GM12892 (cell line): ENCODE results near the gene FNBP1.

ENCODE experiments used
- POLR2A ChIP-seq: IDR thresholded peaks from 2 replicates; pipeline ENCODE4 v1.6.1; 2011; ENCODE audit warnings: low read depth, low read length, control low read depth
- TAF1 ChIP-seq: IDR thresholded peaks from 2 replicates; pipeline ENCODE4 v1.6.1; 2011; ENCODE audit warnings: low read depth, mild to moderate bottlenecking, control low read depth, low read length, borderline replicate concordance

- TF ChIP-seq POLR2A = no peak
- no peak for TF ChIP-seq TAF1
These were observed 14.3 kb downstream of the FNBP1 start for GRCh38 chr9:130028493-130029222.
